ENCODE results near the gene NDUFS6. TPM values are rescaled to one million over a fixed set of nuclear protein-coding genes. Genes with fewer than 3 reads are reported as not detected.

NDUFS6 gene
- total and polyA plus RNA-seq, 2 of the 8 experiments (the other 6 are each of a cell fraction or from before 2014, with no cell fraction given) = 72.7 to 191 TPM

DNA sequence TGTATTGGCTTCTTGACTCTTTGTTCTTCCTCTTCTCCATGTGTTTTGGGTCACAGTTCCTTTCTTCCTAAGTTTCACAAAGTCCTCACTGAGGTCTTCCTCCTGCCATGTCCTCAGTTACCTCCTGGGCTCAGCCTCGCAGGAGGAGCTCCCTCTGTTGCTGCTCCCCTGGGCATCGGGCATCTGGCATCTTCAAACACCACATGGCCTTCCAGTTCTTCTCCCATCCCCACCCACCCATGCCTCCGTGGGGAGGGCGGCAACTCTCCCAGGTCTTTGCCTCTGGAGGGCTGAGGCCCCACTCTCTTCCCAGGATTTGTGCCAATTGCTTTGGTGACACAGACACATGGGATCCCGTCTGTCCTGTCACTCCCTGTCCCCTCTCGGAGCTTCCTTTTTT, 24.4 kb upstream of the NDUFS6 start:
- H3K9ac ChIP-seq (replicated peaks in 1 of 4; ENCODE audit: extremely low read depth in 1 of 4, low read depth in 3 of 4, low read length in 3 of 4) = no peak overlapping the region
- H3K79me2 ChIP-seq (ENCODE audit: control insufficient read depth in 1 of 2, insufficient read depth in 2 of 2, low read length in 2 of 2) = no peaks in the 10 kb centered on the region
- H4K5ac ChIP-seq (ENCODE audit: insufficient read length, low read depth, low read length) = no peak overlapping the region
- no peak overlapping the region for H2BK15ac ChIP-seq (ENCODE audit: low read length)
- H2BK120ac ChIP-seq (replicated peaks; ENCODE audit: low read depth, low read length) = no peak overlapping the region
- no peaks in the 10 kb centered on the region for H3K9me3 ChIP-seq (ENCODE audit: insufficient read depth in 2 of 2, low read depth in 1 of 2, low read length in 1 of 2)
- H3K18ac ChIP-seq (ENCODE audit: extremely low read depth, low read length) = no peak overlapping the region
- DNase-seq (ENCODE audit: low read depth in 1 of 2, low spot score in 2 of 2) (no peak), FAIRE-seq (no peak)
- no peak overlapping the region for H2BK20ac ChIP-seq (ENCODE audit: low read length)
- no peaks in the 10 kb centered on the region for H3K27me3 ChIP-seq (replicated peaks in 1 of 4; ENCODE audit: control insufficient read depth in 3 of 4, extremely low read depth in 1 of 4, insufficient read depth in 3 of 4, low read length in 3 of 4)
- H3K4ac ChIP-seq (replicated peaks; ENCODE audit: insufficient read length, low read depth, low read length) = no peak overlapping the region
- TF ChIP-seq CHD1 (IDR thresholded peaks at IDR 0.05; ENCODE audit: low read depth, low read length) (no peak), KDM5A (IDR thresholded peaks at IDR 0.05; ENCODE audit: low read length) (no peak), CBX5 (IDR thresholded peaks at IDR 0.05; ENCODE audit: low read depth, low read length) (no peak), HDAC6 (IDR thresholded peaks at IDR 0.05; ENCODE audit: low read depth, low read length) (no peak), KDM1A (IDR thresholded peaks at IDR 0.05; ENCODE audit: borderline replicate concordance, low read length) (no peak)
- TF ChIP-seq, protein P1, sequence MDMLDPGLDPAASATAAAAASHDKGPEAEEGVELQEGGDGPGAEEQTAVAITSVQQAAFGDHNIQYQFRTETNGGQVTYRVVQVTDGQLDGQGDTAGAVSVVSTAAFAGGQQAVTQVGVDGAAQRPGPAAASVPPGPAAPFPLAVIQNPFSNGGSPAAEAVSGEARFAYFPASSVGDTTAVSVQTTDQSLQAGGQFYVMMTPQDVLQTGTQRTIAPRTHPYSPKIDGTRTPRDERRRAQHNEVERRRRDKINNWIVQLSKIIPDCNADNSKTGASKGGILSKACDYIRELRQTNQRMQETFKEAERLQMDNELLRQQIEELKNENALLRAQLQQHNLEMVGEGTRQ (IDR thresholded peaks at IDR 0.05; ENCODE audit: low read length) = no peak
- POLR2A ChIA-PET (ENCODE audit: partially characterized antibody) = no interaction called here
- H2BK12ac ChIP-seq (ENCODE audit: low read depth, low read length) = no peak overlapping the region
- H2AFZ ChIP-seq (ENCODE audit: low read length) = no peak overlapping the region
- H3K23me2 ChIP-seq (ENCODE audit: low read depth, low read length) = no peaks in the 10 kb centered on the region
- H3K4me2 ChIP-seq (ENCODE audit: insufficient read depth in 1 of 2, low read depth in 2 of 2, low read length in 2 of 2) = no peak overlapping the region
- no peaks in the 10 kb centered on the region for H4K20me1 ChIP-seq (replicated peaks in 1 of 2; ENCODE audit: control insufficient read depth in 1 of 2, insufficient read depth in 2 of 2, low read length in 2 of 2)
- no peaks in the 10 kb centered on the region for H3K36me3 ChIP-seq (ENCODE audit: control insufficient read depth in 2 of 4, insufficient read depth in 4 of 4, low read length in 3 of 4)
- no peak overlapping the region for H4K91ac ChIP-seq (replicated peaks; ENCODE audit: insufficient read length, low read length)
- WGBS, 2 experiments (ENCODE audit: extremely low coverage in 1 of 2, insufficient coverage in 1 of 2, insufficient read length in 1 of 2, insufficient replicate concordance in 2 of 2, low coverage in 1 of 2, low lambda C conversion rate in 2 of 2, missing lambda C conversion rate in 1 of 2) = 90% methylated on average over 4 of the region's 6 CpGs; no CpG with 5 or more reads in 1 of the 2 experiments
- H2BK5ac ChIP-seq (ENCODE audit: low read depth, low read length) = no peak overlapping the region
- no peaks in the 10 kb centered on the region for H3K4me1 ChIP-seq (replicated peaks in 1 of 4; ENCODE audit: control insufficient read depth in 3 of 4, insufficient read depth in 4 of 4, low read length in 3 of 4)
- H3K27ac ChIP-seq (ENCODE audit: low read depth, low read length) = no peak overlapping the region
- no peak overlapping the region for H4K8ac ChIP-seq (ENCODE audit: extremely low read depth, insufficient read depth, low read length)
- no peak overlapping the region for H3K4me3 ChIP-seq (ENCODE audit: extremely low read depth in 1 of 4, insufficient read depth in 2 of 4, low read depth in 3 of 4, low read length in 4 of 4)
- H3K23ac ChIP-seq (ENCODE audit: insufficient read length) = no peak overlapping the region
- CTCF ChIA-PET (ENCODE audit: partially characterized antibody) = interaction anchor here (1.1 to 2.9 kb wide), 4 partner anchors 13 to 119 kb away, joined by 3 to 18 read pairs (median 4); no protein-coding TSS in a partner anchor
- no peak overlapping the region for H3K14ac ChIP-seq (ENCODE audit: insufficient read length)
- H3K56ac ChIP-seq (replicated peaks; ENCODE audit: insufficient read length, low read depth, low read length) = no peak overlapping the region
- H3K79me1 ChIP-seq (ENCODE audit: low read depth, low read length) = no peaks in the 10 kb centered on the region
- H2AK5ac ChIP-seq (ENCODE audit: low read depth, low read length) = no peak overlapping the region
